Measurements from ENCODE around the gene MDM2.
"Not testable (repeated sequence)": the region's sequence is repeated elsewhere in the genome, so short reads cannot be mapped to it uniquely, and the experiment has no call there.

The MDM2 gene

GRCh38 chr12:68839183-68840147, 31.5 kb downstream of the MDM2 start:
- no peak for TF ChIP-seq CTCF (IDR thresholded peaks at IDR 0.05; ENCODE audit: control extremely low read depth, extremely low read depth, low read depth, missing control alignments)
- CTCF ChIA-PET = interaction anchor here (0.9 to 6.7 kb wide), 2 partner anchors 9 to 32 kb away, joined by 3 to 51 read pairs; no protein-coding TSS in a partner anchor
- POLR2A ChIA-PET = interaction anchor here (1.0 kb wide), 1 partner anchor 32 kb away, joined by 4 read pairs; the partner anchor contains the start of gene MDM2
- DNase-seq (ENCODE audit: extremely low spot score) = no peak

GRCh38 chr12:68841175-68841574, 33.2 kb downstream of the MDM2 start:
- POLR2A ChIA-PET; DNase-seq (ENCODE audit: extremely low spot score): not testable (repeated sequence)
- CTCF ChIA-PET = interaction anchor here (1.2 to 6.7 kb wide), 2 partner anchors 10 to 11 kb away, joined by 4 to 51 read pairs; no protein-coding TSS in a partner anchor

- POLR2A ChIA-PET = no interaction called here
Measured at GRCh38 chr12:68841717-68842116, 33.7 kb downstream of the MDM2 start.

GRCh38 chr12:68842123-68842522, 34.1 kb downstream of the MDM2 start:
- no peak for TF ChIP-seq CTCF (IDR thresholded peaks at IDR 0.05; ENCODE audit: control extremely low read depth, extremely low read depth, low read depth, missing control alignments)
- CTCF ChIA-PET = interaction anchor here (1.2 to 6.7 kb wide), 2 partner anchors 10 to 11 kb away, joined by 4 to 51 read pairs; no protein-coding TSS in a partner anchor
- no peak for DNase-seq (ENCODE audit: extremely low spot score)
- POLR2A ChIA-PET = no interaction called here

More at GRCh38 chr12:68841717-68842116, 33.7 kb downstream of the MDM2 start:
- TF ChIP-seq CTCF (IDR thresholded peaks at IDR 0.05; ENCODE audit: control extremely low read depth, extremely low read depth, low read depth, missing control alignments) = no peak
- DNase-seq (ENCODE audit: extremely low spot score) = no peak
- CTCF ChIA-PET = interaction anchor here (1.2 to 6.7 kb wide), 2 partner anchors 10 to 11 kb away, joined by 4 to 51 read pairs; no protein-coding TSS in a partner anchor

GRCh38 chr12:68842784-68843567, 35.0 kb downstream of the MDM2 start:
- no peak for TF ChIP-seq CTCF (IDR thresholded peaks at IDR 0.05; ENCODE audit: control extremely low read depth, extremely low read depth, low read depth, missing control alignments)
- DNase-seq (ENCODE audit: extremely low spot score) = no peak
- ChIA-PET CTCF (interaction anchor here (1.0 to 6.7 kb wide), 3 partner anchors 9 to 21 kb away, joined by 4 to 51 read pairs (median 4); no protein-coding TSS in a partner anchor), POLR2A (no interaction called here)

GRCh38 chr12:68844318-68844745, 36.4 kb downstream of the MDM2 start:
- no peak for TF ChIP-seq CTCF (IDR thresholded peaks at IDR 0.05; ENCODE audit: control extremely low read depth, extremely low read depth, low read depth, missing control alignments)
- DNase-seq (ENCODE audit: extremely low spot score) = no peak
- ChIA-PET POLR2A (interaction anchor here (1.2 kb wide), 1 partner anchor 10 kb away, joined by 3 read pairs; no protein-coding TSS in a partner anchor), CTCF (interaction anchor here (0.8 to 6.7 kb wide), 5 partner anchors 8 to 36 kb away, joined by 3 to 51 read pairs (median 4); partner anchors contain the start of gene MDM2)

Measured in GM10248 (cell line).